ENCODE results near the gene SNX10.

DNA sequence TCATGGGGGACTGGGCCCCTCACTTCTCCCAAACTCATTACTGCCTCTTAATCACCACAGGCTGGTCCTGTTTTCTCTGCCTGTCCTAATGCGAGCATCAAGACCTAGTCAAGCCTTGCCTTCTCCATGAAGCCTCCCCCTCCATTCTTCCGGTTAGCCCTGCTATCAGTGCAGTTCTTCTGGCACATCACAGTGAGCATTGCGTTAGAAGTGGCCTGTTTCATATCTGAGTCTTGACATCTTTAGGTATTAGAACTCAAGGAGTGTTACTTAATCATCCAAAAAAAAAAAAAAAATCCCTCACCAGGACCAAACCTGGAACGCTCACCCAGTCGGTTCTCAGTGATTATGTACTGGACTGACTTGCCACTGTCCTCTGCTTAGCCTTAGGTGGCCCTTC lies 17.4 kb downstream of the SNX10 start:
- TF ChIP-seq, protein P1, sequence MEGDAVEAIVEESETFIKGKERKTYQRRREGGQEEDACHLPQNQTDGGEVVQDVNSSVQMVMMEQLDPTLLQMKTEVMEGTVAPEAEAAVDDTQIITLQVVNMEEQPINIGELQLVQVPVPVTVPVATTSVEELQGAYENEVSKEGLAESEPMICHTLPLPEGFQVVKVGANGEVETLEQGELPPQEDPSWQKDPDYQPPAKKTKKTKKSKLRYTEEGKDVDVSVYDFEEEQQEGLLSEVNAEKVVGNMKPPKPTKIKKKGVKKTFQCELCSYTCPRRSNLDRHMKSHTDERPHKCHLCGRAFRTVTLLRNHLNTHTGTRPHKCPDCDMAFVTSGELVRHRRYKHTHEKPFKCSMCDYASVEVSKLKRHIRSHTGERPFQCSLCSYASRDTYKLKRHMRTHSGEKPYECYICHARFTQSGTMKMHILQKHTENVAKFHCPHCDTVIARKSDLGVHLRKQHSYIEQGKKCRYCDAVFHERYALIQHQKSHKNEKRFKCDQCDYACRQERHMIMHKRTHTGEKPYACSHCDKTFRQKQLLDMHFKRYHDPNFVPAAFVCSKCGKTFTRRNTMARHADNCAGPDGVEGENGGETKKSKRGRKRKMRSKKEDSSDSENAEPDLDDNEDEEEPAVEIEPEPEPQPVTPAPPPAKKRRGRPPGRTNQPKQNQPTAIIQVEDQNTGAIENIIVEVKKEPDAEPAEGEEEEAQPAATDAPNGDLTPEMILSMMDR (IDR thresholded peaks at IDR 0.05): no peak
- no peak for TF ChIP-seq POLR2A (IDR thresholded peaks at IDR 0.05)

Data from body of pancreas (tissue), 4 donors.